Muscle layer of duodenum (tissue), 2 donors: Measurements from ENCODE around the gene ASPN.

ENCODE experiments used
- H3K27ac ChIP-seq: one replicate; pipeline ENCODE4 v1.7.0; 2013; ENCODE audit warnings: mild to moderate bottlenecking, low read length
- H3K27me3 ChIP-seq: one replicate; pipeline ENCODE4 v1.7.0; 2013; ENCODE audit warnings: low read depth, mild to moderate bottlenecking, control low read depth, low read length
- H3K36me3 ChIP-seq, 2 donors: one replicate each; pipeline ENCODE4 v1.7.0; 2013; ENCODE audit warnings: low read length in 2 of 2, control low read depth in 1 of 2, mild to moderate bottlenecking in 1 of 2; ENCODE audit not compliant: insufficient read depth in 2 of 2, control insufficient read depth in 1 of 2
- H3K4me1 ChIP-seq, 2 donors: one replicate each; pipeline ENCODE4 v1.7.0; 2013; ENCODE audit warnings: low read length in 2 of 2, mild to moderate bottlenecking in 2 of 2, control low read depth in 1 of 2, moderate library complexity in 1 of 2; ENCODE audit not compliant: insufficient read depth in 2 of 2, control insufficient read depth in 1 of 2
- H3K4me3 ChIP-seq, 2 donors: one replicate each; pipeline ENCODE4 v1.7.0; 2013; ENCODE audit warnings: low read length in 2 of 2, low read depth in 1 of 2, mild to moderate bottlenecking in 1 of 2
- H3K9me3 ChIP-seq, 2 donors: one replicate each; pipeline ENCODE4 v1.7.0; 2013; ENCODE audit warnings: low read length in 2 of 2, control low read depth in 1 of 2, mild to moderate bottlenecking in 1 of 2; ENCODE audit not compliant: control insufficient read depth in 1 of 2
- donor health status: healthy.

The ASPN gene

GRCh38 chr9:92407818-92408217 lies 74.5 kb downstream of the ASPN start:
- Histone ChIP-seq H3K27me3 (no peaks in the 10 kb centered on the region), H3K4me1 (peaks cover 6 to 17% of the 10 kb centered on the region in 2 donors), H3K9me3 (no peaks in the 10 kb centered on the region), H3K4me3 (no peak overlapping the region), H3K27ac (no peak overlapping the region), H3K36me3 (no peaks in the 10 kb centered on the region)

DNA sequence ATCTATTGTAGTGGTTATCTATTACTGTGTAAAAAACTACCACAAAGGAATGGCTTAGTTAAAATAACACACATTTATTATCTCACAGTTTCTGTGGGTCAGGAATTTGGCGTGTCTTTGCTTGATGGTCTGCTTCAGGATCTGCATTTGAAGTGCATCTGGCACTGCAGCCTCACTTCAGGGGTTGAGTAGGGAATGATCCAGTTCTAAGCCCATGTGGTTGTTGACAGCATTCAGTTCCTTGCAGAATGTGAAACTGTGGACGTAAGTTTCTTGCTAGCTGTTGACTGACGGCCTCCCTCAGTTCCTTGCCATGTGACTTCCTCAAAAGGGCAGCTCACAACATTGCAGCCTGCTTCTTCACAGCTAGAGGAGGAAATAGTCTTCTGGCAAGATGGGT lies 75.8 kb downstream of the ASPN start:
- Histone ChIP-seq H3K9me3 (no peaks in the 10 kb centered on the region), H3K4me1 (peaks cover 6 to 17% of the 10 kb centered on the region in 2 donors), H3K4me3 (peak overlapping the region; percentile 25 to 26), H3K27ac (peak overlapping the region; percentile 37), H3K36me3 (no peaks in the 10 kb centered on the region), H3K27me3 (no peaks in the 10 kb centered on the region)
